Activated CD8-positive, alpha-beta memory T cell treated with anti-CD3 and anti-CD28 coated beads, Interleukin-2, amount 50 U/mL, for 4 hours (primary cell): ENCODE data around the gene NCAN.

Experiments
- DNase-seq: peaks from one replicate; pipeline ENCODE4 v3.0.0-alpha.2; 2020

NCAN gene

GRCh38 chr19:19297759-19298158, 86.0 kb downstream of the NCAN start:
- no peak for DNase-seq

DNA sequence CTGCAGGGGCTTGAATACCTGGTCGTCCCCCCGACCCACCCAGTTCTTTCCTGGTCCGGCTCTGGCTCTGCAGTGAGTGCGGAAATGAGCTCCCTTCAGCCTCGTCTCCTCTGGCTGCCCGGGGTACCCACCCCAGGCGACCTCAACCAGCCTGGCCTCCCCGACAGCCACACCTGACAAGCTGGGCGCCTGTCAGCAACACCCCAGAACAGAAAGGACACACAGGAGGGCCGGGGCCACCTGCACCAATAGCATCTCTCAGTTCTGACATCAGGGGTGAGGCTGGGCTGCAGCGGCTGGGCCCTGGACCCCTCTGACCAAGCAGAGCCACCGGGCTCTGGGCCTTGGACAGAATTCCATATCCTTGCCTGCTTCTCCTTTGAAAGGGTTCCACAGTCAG, 88.9 kb downstream of the NCAN start:
- DNase-seq = no peak
